MM.1S (cell line): ENCODE data around the gene ZBTB26.

ENCODE experiments used
- DNase-seq: peaks from one replicate; pipeline ENCODE4 v3.0.0-alpha.2; 2015
- H2AFZ ChIP-seq: fragments of 300-600 bp; sonication (generic); 2 replicates; pipeline ENCODE4 v1.6.0; 2016; ENCODE audit warnings: antibody characterized with exemption, low read length
- H3F3A ChIP-seq: fragments of 300-600 bp; sonication (generic); 2 replicates; pipeline ENCODE4 v1.6.1; 2016; ENCODE audit warnings: mild to moderate bottlenecking, antibody characterized with exemption, low read length, moderate library complexity, mixed read lengths; ENCODE audit not compliant: insufficient read depth
- H3K27ac ChIP-seq: fragments of 300-600 bp; sonication (generic); 2 replicates; pipeline ENCODE4 v1.5.1; 2016; ENCODE audit warnings: mild to moderate bottlenecking, low read length
- H3K27me3 ChIP-seq: fragments of 300-600 bp; sonication (generic); replicated peaks from 2 replicates; pipeline ENCODE4 v1.6.0; 2016; ENCODE audit warnings: low read length; ENCODE audit not compliant: insufficient read depth
- H3K36me3 ChIP-seq: fragments of 300-600 bp; sonication (generic); replicated peaks from 2 replicates; pipeline ENCODE4 v1.6.1; 2016; ENCODE audit warnings: mild to moderate bottlenecking, low read length, mixed read lengths; ENCODE audit not compliant: insufficient read depth
- H3K4me1 ChIP-seq: fragments of 300-600 bp; sonication (generic); 2 replicates; pipeline ENCODE4 v1.6.1; 2016; ENCODE audit warnings: low read length, mixed read lengths
- H3K4me2 ChIP-seq: fragments of 300-600 bp; sonication (generic); 2 replicates; pipeline ENCODE4 v1.6.0; 2016; ENCODE audit warnings: low read depth, low read length
- H3K4me3 ChIP-seq: fragments of 300-600 bp; sonication (generic); 2 replicates; pipeline ENCODE4 v1.5.1; 2016; ENCODE audit warnings: low read length, mixed read lengths
- H3K79me2 ChIP-seq: fragments of 300-600 bp; sonication (generic); 2 replicates; pipeline ENCODE4 v1.6.1; 2016; ENCODE audit warnings: mixed run types, low read length, mixed read lengths
- H3K9ac ChIP-seq: fragments of 300-600 bp; sonication (generic); 2 replicates; pipeline ENCODE4 v1.6.1; 2016; ENCODE audit warnings: low read length, mixed read lengths
- H3K9me2 ChIP-seq: fragments of 300-600 bp; sonication (generic); replicated peaks from 2 replicates; pipeline ENCODE4 v1.6.1; 2016; ENCODE audit warnings: mild to moderate bottlenecking, low read length, mixed read lengths; ENCODE audit not compliant: insufficient read depth
- H3K9me3 ChIP-seq: fragments of 300-600 bp; sonication (generic); replicated peaks from 2 replicates; pipeline ENCODE4 v1.6.1; 2016; ENCODE audit warnings: mild to moderate bottlenecking, low read length, mixed read lengths; ENCODE audit not compliant: insufficient read depth
- H4K20me1 ChIP-seq: fragments of 300-600 bp; sonication (generic); 2 replicates; pipeline ENCODE4 v1.6.1; 2016; ENCODE audit warnings: mild to moderate bottlenecking, low read length, moderate library complexity, mixed read lengths; ENCODE audit not compliant: insufficient read depth
- EZH2 ChIP-seq: fragments of 300-600 bp; sonication (generic); optimal IDR thresholded peaks from 2 replicates; pipeline ENCODE3; 2017; ENCODE audit warnings: low read depth, mild to moderate bottlenecking, antibody characterized with exemption, low read length, mixed read lengths
- EZH2phosphoT487 ChIP-seq: fragments of 300-600 bp; sonication (generic); IDR thresholded peaks from 2 replicates; pipeline ENCODE4 v1.6.1; 2018; ENCODE audit warnings: antibody characterized with exemption, low read length
- TF ChIP-seq, protein P1 (sequence below): fragments of 300-600 bp; sonication (generic); IDR thresholded peaks from 2 replicates; pipeline ENCODE4 v1.5.1; 2016; ENCODE audit warnings: antibody characterized with exemption, low read length, mixed read lengths

Gene ZBTB26

DNA sequence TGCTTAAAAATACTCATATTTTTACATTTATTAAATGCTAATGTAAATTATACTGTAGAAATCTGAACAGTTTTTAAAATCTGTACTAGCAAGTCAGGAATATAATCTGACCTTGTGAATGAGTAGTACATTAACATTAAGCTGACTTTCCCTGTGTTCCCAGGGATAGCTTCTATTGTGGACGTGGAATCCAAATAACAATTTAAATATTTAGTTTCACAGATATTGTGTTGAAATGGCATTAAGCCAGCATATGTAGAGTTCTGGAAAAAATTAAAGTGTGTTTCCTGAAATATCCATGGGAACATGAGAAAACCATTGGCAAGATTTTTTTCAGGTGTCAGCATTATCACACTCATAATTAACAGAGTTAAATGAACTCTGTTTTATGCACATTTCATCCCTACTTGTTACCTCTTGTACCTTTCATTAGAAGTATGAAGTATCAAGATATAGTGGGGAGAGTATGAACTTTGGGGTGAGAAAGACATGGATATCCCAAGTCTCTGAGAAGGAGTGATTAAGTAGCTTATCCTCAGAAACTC is 15.2 kb upstream of the ZBTB26 start:
- Histone ChIP-seq H3K9me3 (no peaks in the 10 kb centered on the region), H3K27me3 (no peaks in the 10 kb centered on the region), H3K4me3 (no peak overlapping the region), H3K9ac (no peak overlapping the region), H2AFZ (no peak overlapping the region), H3K27ac (no peak overlapping the region), H3F3A (no peaks in the 10 kb centered on the region), H3K36me3 (no peaks in the 10 kb centered on the region), H3K9me2 (no peaks in the 10 kb centered on the region), H3K4me1 (0 out of 2 replicates have a peak, but pooled peaks cover 6% of the 10 kb centered on the region), H4K20me1 (no peaks in the 10 kb centered on the region; the same call in 1 of the 2 replicates), H3K4me2 (no peak overlapping the region), H3K79me2 (peaks cover 91% of the 10 kb centered on the region)
- TF ChIP-seq EZH2phosphoT487, result no peak
- TF ChIP-seq, protein P1, sequence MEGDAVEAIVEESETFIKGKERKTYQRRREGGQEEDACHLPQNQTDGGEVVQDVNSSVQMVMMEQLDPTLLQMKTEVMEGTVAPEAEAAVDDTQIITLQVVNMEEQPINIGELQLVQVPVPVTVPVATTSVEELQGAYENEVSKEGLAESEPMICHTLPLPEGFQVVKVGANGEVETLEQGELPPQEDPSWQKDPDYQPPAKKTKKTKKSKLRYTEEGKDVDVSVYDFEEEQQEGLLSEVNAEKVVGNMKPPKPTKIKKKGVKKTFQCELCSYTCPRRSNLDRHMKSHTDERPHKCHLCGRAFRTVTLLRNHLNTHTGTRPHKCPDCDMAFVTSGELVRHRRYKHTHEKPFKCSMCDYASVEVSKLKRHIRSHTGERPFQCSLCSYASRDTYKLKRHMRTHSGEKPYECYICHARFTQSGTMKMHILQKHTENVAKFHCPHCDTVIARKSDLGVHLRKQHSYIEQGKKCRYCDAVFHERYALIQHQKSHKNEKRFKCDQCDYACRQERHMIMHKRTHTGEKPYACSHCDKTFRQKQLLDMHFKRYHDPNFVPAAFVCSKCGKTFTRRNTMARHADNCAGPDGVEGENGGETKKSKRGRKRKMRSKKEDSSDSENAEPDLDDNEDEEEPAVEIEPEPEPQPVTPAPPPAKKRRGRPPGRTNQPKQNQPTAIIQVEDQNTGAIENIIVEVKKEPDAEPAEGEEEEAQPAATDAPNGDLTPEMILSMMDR, result no peak
- no peak for TF ChIP-seq EZH2
- no peak for DNase-seq

DNA sequence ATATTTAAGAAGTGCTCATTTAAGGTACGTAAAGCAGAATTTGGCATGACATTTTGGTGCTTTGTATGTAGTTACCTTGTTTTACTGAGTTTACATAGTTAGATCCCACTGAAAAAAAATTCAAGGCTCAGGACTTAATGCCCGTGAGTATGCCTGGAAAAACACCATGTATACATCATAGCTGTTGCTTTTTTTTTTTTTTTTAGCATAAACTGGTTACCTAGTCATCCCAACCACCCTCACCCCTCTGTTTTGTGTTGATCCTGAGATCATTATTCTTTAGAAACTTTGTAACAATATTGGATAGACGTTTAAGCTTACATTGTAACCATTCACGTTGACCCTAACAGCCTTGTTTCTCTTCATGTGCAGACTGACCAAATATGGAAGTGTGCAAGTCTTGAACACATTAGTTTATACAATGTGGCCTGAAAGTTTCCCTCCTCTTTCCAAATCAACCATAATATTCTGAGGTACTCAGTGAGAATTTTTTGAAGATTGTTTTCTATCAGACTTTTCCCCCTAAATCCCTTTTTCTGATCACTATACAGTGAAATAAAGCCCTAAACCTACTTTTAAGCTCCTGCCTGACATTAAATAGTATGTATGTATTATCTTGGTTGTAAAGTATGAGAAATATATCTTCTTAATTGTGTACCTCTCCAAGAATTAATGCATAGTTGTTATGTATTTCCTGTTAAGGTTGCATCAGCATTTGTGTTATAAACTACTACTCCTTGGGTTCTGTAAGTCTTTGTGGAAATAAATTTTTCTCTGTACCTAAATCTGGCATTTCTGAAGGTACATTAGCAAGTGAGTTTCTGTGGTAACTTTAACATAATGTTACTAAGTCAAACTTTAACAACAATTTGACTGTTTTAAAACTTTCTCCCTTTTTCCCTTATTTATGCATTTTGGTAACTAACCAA is 13.9 kb upstream of the ZBTB26 start:
- Histone ChIP-seq H3K27me3 (no peaks in the 10 kb centered on the region), H3K27ac (no peak overlapping the region), H3K9ac (no peak overlapping the region), H3K4me2 (no peak overlapping the region), H3K36me3 (no peaks in the 10 kb centered on the region), H3K9me3 (no peaks in the 10 kb centered on the region), H3K4me1 (peaks cover 8% of the 10 kb centered on the region; the same call in 1 of the 2 replicates), H3K4me3 (no peak overlapping the region), H3K79me2 (peaks cover 85% of the 10 kb centered on the region), H4K20me1 (no peaks in the 10 kb centered on the region; the same call in 1 of the 2 replicates), H3K9me2 (no peaks in the 10 kb centered on the region), H3F3A (peaks cover 3% of the 10 kb centered on the region; the same call in 1 of the 2 replicates), H2AFZ (no peak overlapping the region)
- TF ChIP-seq EZH2phosphoT487, result no peak
- TF ChIP-seq, protein P1, result no peak
- no peak for TF ChIP-seq EZH2
- DNase-seq, result no peak

DNA sequence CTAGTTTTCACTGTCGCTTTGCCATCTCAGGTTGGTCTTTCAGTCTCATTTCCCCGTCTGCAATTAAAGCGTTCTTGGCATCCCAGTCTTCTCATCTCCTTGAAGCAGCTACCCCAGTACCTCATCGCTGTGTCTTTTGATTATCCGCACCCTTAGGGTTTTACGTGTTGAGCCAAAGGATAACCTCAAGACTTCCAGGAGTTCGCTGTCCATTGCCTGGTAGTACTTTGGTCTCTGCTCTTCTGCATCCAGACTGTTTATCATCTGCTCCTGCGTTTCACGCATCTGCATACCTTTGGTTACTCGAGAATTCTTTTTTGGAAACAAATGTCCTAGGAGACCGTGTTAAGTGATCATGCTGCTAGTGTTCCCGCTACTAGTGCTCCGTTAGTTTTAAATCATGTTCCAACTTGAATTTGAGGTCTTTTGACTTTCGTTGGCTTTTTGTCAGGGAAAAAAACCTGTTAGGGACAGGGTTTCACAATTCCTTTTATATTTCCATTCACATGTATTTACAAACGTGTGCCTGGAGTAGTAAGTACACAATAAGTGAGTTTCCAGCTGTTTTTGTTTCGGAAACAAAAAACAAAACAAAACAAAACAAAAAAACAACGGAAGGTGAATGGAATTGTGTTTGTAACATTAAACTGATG is 10.4 kb upstream of the ZBTB26 start:
- Histone ChIP-seq H2AFZ (peak overlapping the region; percentile 60), H3K9ac (peak overlapping the region; percentile 70), H3F3A (peaks cover 8% of the 10 kb centered on the region; the same call in 1 of the 2 replicates), H3K4me3 (peak overlapping the region; percentile 94), H3K9me2 (no peaks in the 10 kb centered on the region), H4K20me1 (no peaks in the 10 kb centered on the region), H3K27ac (peak overlapping the region; percentile 20; the same call in 1 of the 2 replicates), H3K4me1 (peaks cover 12% of the 10 kb centered on the region; the same call in 1 of the 2 replicates), H3K36me3 (no peaks in the 10 kb centered on the region), H3K4me2 (peak overlapping the region; percentile 71), H3K27me3 (no peaks in the 10 kb centered on the region), H3K9me3 (no peaks in the 10 kb centered on the region), H3K79me2 (peaks cover 56% of the 10 kb centered on the region)
- DNase-seq, result peak; percentile 14
- no peak for TF ChIP-seq EZH2phosphoT487
- TF ChIP-seq, protein P1, result no peak
